HepG2 (cell line): Measurements from ENCODE around the gene MALRD1. TPM values are rescaled to one million over a fixed set of nuclear protein-coding genes. Genes with fewer than 3 reads are reported as not detected.

Source experiments
- ATAC-seq: fragments of 200-7000 bp; cut with Tn5 transposase; 3 replicates; pipeline ENCODE4 v1.9.1; 2020; ENCODE audit warnings: mild to moderate bottlenecking, moderate library complexity
- BruUV-seq: library from RNA; stranded (reverse); fragments of 400-500 nt; replicated peaks from 2 replicates; lab custom pipeline; 2021; lab: Mats Ljungman, UMichigan
- CTCF ChIA-PET: fragments of 300-600 bp; formaldehyde crosslinking; extraction: SDS; loops from one replicate; lab custom pipeline; 2021; ENCODE audit warnings: low total read pairs, inconsistent platforms, low intra/inter-chr PET ratio; lab: Yijun Ruan, JAX
- POLR2A ChIA-PET: fragments of 350-600 bp; sonication (Branson Sonifier 250); formaldehyde crosslinking; loops from one replicate; lab custom pipeline; 2020; ENCODE audit warnings: antibody characterized with exemption, inconsistent platforms; lab: Yijun Ruan, JAX
- DNase-seq: peaks from one replicate; pipeline ENCODE4 v3.0.0-alpha.2; 2015; ENCODE audit warnings: low spot score
- FAIRE-seq: peaks from 3 replicates; lab custom pipeline; 2011; peaks lifted over from hg19 to GRCh38; lab: Jason Lieb, UNC
- H2AFZ ChIP-seq: one replicate; pipeline ENCODE4 v1.6.1; 2011; ENCODE audit warnings: low read length, inconsistent platforms
- H3K27ac ChIP-seq: fragments of 300-600 bp; 3 replicates; pipeline ENCODE4 v1.8.0; 2011; ENCODE audit warnings: mixed run types, mild to moderate bottlenecking, mixed read lengths, low read length, inconsistent platforms; ENCODE audit not compliant: insufficient read depth; ENCODE audit errors: extremely low read length
- H3K27me3 ChIP-seq, 2 experiments: fragments of 200-600 bp in 1 of 2; 2 replicates in 1 of 2; 3 replicates in 1 of 2; pipeline versions ENCODE4 v1.6.0 to v1.8.0; 2011; ENCODE audit warnings: low read length in 2 of 2, mild to moderate bottlenecking in 2 of 2, moderate library complexity in 2 of 2, inconsistent platforms in 1 of 2; ENCODE audit not compliant: insufficient read depth in 2 of 2, control insufficient read depth in 1 of 2
- H3K36me3 ChIP-seq, 2 experiments: fragments of 200-600 bp in 1 of 2; replicated peaks in 1 of 2; 2 replicates in 1 of 2; 3 replicates in 1 of 2; pipeline versions ENCODE4 v1.5.1 to v1.8.0; 2011; ENCODE audit warnings: low read length in 2 of 2, inconsistent platforms in 1 of 2; ENCODE audit not compliant: insufficient read depth in 2 of 2, control insufficient read depth in 1 of 2
- H3K4me1 ChIP-seq: 2 replicates; pipeline ENCODE4 v1.5.1; 2012; ENCODE audit warnings: low read length, inconsistent platforms; ENCODE audit not compliant: insufficient read depth
- H3K4me2 ChIP-seq: 2 replicates; pipeline ENCODE4 v1.6.0; 2011; ENCODE audit warnings: low read depth, low read length, inconsistent platforms
- H3K4me3 ChIP-seq, 3 experiments: fragments of 200-600 bp in 1 of 3; sonication (generic), shearing (Covaris generic) in 1 of 3; replicated peaks in 1 of 3; 2 replicates each; pipeline ENCODE4 v1.5.1; 2011 to 2016; ENCODE audit warnings: low read length in 3 of 3, inconsistent platforms in 2 of 3, low read depth in 2 of 3, mild to moderate bottlenecking in 2 of 3, control low read depth in 1 of 3, mixed read lengths in 1 of 3; ENCODE audit not compliant: insufficient read depth in 1 of 3
- H3K79me2 ChIP-seq: one replicate; pipeline ENCODE4 v1.6.1; 2011; ENCODE audit warnings: low read length, inconsistent platforms; ENCODE audit not compliant: insufficient read depth
- H3K9ac ChIP-seq: 2 replicates; pipeline ENCODE4 v1.6.0; 2011; ENCODE audit warnings: mild to moderate bottlenecking, low read depth, low read length, inconsistent platforms; ENCODE audit not compliant: insufficient read depth
- H3K9me3 ChIP-seq: 2 replicates; pipeline ENCODE4 v1.5.1; 2012; ENCODE audit warnings: mild to moderate bottlenecking, low read length
- H4K20me1 ChIP-seq: 2 replicates; pipeline ENCODE4 v1.6.0; 2011; ENCODE audit warnings: inconsistent platforms, mild to moderate bottlenecking, low read length, moderate library complexity; ENCODE audit not compliant: insufficient read depth
- BRCA1 ChIP-seq: sonication (generic); formaldehyde crosslinking; IDR thresholded peaks from 2 replicates; pipeline ENCODE4 v1.4.0; 2020; ENCODE audit warnings: missing genetic modification reagents
- CHD4 ChIP-seq: fragments of 200-600 bp; sonication (generic); IDR thresholded peaks from 2 replicates; pipeline ENCODE4 v1.7.0; 2017; ENCODE audit warnings: mild to moderate bottlenecking, low read length, borderline replicate concordance
- DDIT3 ChIP-seq: sonication (generic); formaldehyde crosslinking; IDR thresholded peaks from 2 replicates; pipeline ENCODE4 v1.4.0; 2020; ENCODE audit warnings: mild to moderate bottlenecking, missing genetic modification reagents
- GLI4 ChIP-seq: sonication (generic); formaldehyde crosslinking; IDR thresholded peaks from 2 replicates; pipeline ENCODE4 v1.5.1; 2020; ENCODE audit warnings: missing genetic modification reagents, mild to moderate bottlenecking, moderate library complexity, borderline replicate concordance
- KLF11 ChIP-seq: IDR thresholded peaks from 2 replicates; pipeline ENCODE4 v1.6.1; 2016; ENCODE audit warnings: missing compliant biosample characterization
- MAF1 ChIP-seq: sonication (generic); formaldehyde crosslinking; IDR thresholded peaks from 2 replicates; pipeline ENCODE4 v1.5.0; 2020; ENCODE audit warnings: missing genetic modification reagents, borderline replicate concordance
- MTF2 ChIP-seq: sonication (generic); formaldehyde crosslinking; IDR thresholded peaks from 2 replicates; pipeline ENCODE4 v1.5.0; 2020; ENCODE audit warnings: missing genetic modification reagents, borderline replicate concordance
- MYNN ChIP-seq: sonication (generic); formaldehyde crosslinking; IDR thresholded peaks from 2 replicates; pipeline ENCODE4 v1.4.0; 2020; ENCODE audit warnings: mild to moderate bottlenecking, low read depth, missing genetic modification reagents
- NFKB2 ChIP-seq: sonication (generic); formaldehyde crosslinking; IDR thresholded peaks from 2 replicates; pipeline ENCODE4 v1.4.0; 2020; ENCODE audit warnings: missing genetic modification reagents, borderline replicate concordance
- PBX2 ChIP-seq: IDR thresholded peaks from 2 replicates; pipeline ENCODE4 v1.6.1; 2016; ENCODE audit warnings: control low read depth
- PHF5A ChIP-seq: IDR thresholded peaks from one replicate; pipeline ENCODE4 v1.6.1; 2018; ENCODE audit warnings: low read depth, missing genetic modification reagents; ENCODE audit not compliant: unreplicated experiment
- PRPF4 ChIP-seq: fragments of 200-400 bp; formaldehyde crosslinking; IDR thresholded peaks from 2 replicates; pipeline ENCODE4 v1.6.1; 2016; ENCODE audit warnings: low read length, low read depth; ENCODE audit not compliant: poor library complexity, severe bottlenecking
- TCF7L2 ChIP-seq: IDR thresholded peaks from 2 replicates; pipeline ENCODE4 v1.6.1; 2011; ENCODE audit warnings: mild to moderate bottlenecking, low read depth, low read length, moderate library complexity
- ZBTB25 ChIP-seq: IDR thresholded peaks from 2 replicates; pipeline ENCODE4 v1.6.1; 2018; ENCODE audit warnings: missing genetic modification reagents
- ZFP82 ChIP-seq: sonication (generic); formaldehyde crosslinking; IDR thresholded peaks from 2 replicates; pipeline ENCODE4 v1.5.1; 2020; ENCODE audit warnings: mild to moderate bottlenecking, missing genetic modification reagents, borderline replicate concordance
- ZNF24 ChIP-seq: fragments of 450-650 bp; IDR thresholded peaks from 2 replicates; pipeline ENCODE4 v1.6.1; 2017; ENCODE audit warnings: antibody characterized with exemption, mild to moderate bottlenecking
- ZSCAN20 ChIP-seq: sonication (generic); formaldehyde crosslinking; IDR thresholded peaks from 2 replicates; pipeline ENCODE4 v1.4.0; 2020; ENCODE audit warnings: missing genetic modification reagents, mild to moderate bottlenecking, borderline replicate concordance
- WGBS: methylation state at CpG from one replicate; pipeline ENCODE4 v1.1.6; 2017; ENCODE audit warnings: low lambda C conversion rate; 5-methylcytosine and 5-hydroxymethylcytosine counted together
- in situ Hi-C: cut with HindIII; loops from 2 replicates; pipeline ENCODE4 v1.10.0; 2017; ENCODE audit warnings: low pct_unique_long_range_greater_than_20kb; ENCODE audit not compliant: extremely low pct_ligation_motif_present
- intact Hi-C: fragments of 100-400 bp; cut with micrococcal nuclease; formaldehyde crosslinking; loops from one replicate; pipeline ENCODE4 v1.10.0; 2022; ENCODE audit not compliant: unreplicated experiment
- polyA plus RNA-seq, 8 experiments: library from polyadenylated mRNA; depleted of rRNA in 3 of 8; stranded (reverse) in 7 of 8; unstranded in 1 of 8; fragments of >200 nt; fragmentation: Illumina TruSeq in 4 of 8; extraction: Trizol in 4 of 8; gene quantifications; 2 replicates each; pipeline versions ENCODE4 v1.2.1 to v1.2.3, GENCODE V29; 2011 to 2016; ENCODE audit warnings: low read depth in 4 of 8, missing spikeins in 1 of 8, mixed read lengths in 1 of 8; ENCODE audit not compliant: insufficient read depth in 1 of 8
- total RNA-seq, 5 experiments: library from RNA; depleted of rRNA; stranded (reverse); fragments of >200 nt; fragmentation: Illumina TruSeq; extraction: Trizol; gene quantifications; 2 replicates each; pipeline ENCODE4 v1.2.3, GENCODE V29; 2016; ENCODE audit warnings: low read depth in 1 of 5

The MALRD1 gene
- total and polyA plus RNA-seq, 2 of the 13 experiments (the other 11 are each of a cell fraction or from before 2014, with no cell fraction given) = 5.7 to 15.4 TPM

- TF ChIP-seq ZNF24 (no peak), TCF7L2 (no peak), KLF11 (CRISPR knock-in tag) (no peak)
Observed at GRCh38 chr10:19762026-19762425, 713.4 kb downstream of the MALRD1 start (continued).

- H3K36me3 ChIP-seq = no peaks in the 10 kb centered on the region
Observed at GRCh38 chr10:19764111-19764510, 715.5 kb downstream of the MALRD1 start.

More at GRCh38 chr10:19764111-19764510, 715.5 kb downstream of the MALRD1 start:
- FAIRE-seq (no peak), ATAC-seq (no peak), DNase-seq (no peak)
- in situ Hi-C loops (no loop called here), intact Hi-C loops (no loop called here)
- POLR2A ChIA-PET = no interaction called here
- no peak overlapping the region for H3K27ac ChIP-seq
- no TSS peak for BruUV-seq
- H3K4me1 ChIP-seq = no peaks in the 10 kb centered on the region
- H3K9me3 ChIP-seq = no peaks in the 10 kb centered on the region
- 40% methylated on average over 1 of the region's 1 CpG for WGBS
- H3K79me2 ChIP-seq = no peaks in the 10 kb centered on the region
- H3K4me3 ChIP-seq = no peak overlapping the region
- CTCF ChIA-PET = no interaction called here
- no peak overlapping the region for H2AFZ ChIP-seq
- no peak overlapping the region for H3K9ac ChIP-seq
- TF ChIP-seq MYNN (CRISPR knock-in tag) (no peak), PRPF4 (no peak), PHF5A (CRISPR knock-in tag) (no peak), DDIT3 (CRISPR knock-in tag) (no peak), MAF1 (CRISPR knock-in tag) (no peak), MTF2 (CRISPR knock-in tag) (no peak), ZFP82 (CRISPR knock-in tag) (no peak), ZSCAN20 (CRISPR knock-in tag) (no peak), NFKB2 (CRISPR knock-in tag) (no peak), PBX2 (CRISPR knock-in tag) (no peak), GLI4 (no peak), BRCA1 (CRISPR knock-in tag) (no peak), ZBTB25 (CRISPR knock-in tag) (no peak), CHD4 (no peak)
- TF ChIP-seq, all 625 proteins: peak for 0
- H4K20me1 ChIP-seq = no peaks in the 10 kb centered on the region
- no peaks in the 10 kb centered on the region for H3K27me3 ChIP-seq
- H3K4me2 ChIP-seq = no peak overlapping the region
